Peyer's patch (tissue), 4 donors: ENCODE results near the gene CDON.

Source experiments
- POLR2A ChIP-seq, 2 donors: fragments of 450-650 bp; IDR thresholded peaks; one replicate each; pipeline ENCODE4 v1.5.1; 2017; ENCODE audit warnings: antibody characterized with exemption in 2 of 2, mild to moderate bottlenecking in 2 of 2, moderate library complexity in 2 of 2
- TF ChIP-seq, protein P1 (sequence below), 6 experiments: fragments of 450-650 bp in 4 of 6; fragments of 200-600 bp in 2 of 6; sonication (generic) in 1 of 6; IDR thresholded peaks; one replicate each; pipeline ENCODE4 v1.5.1; 2017 to 2019; ENCODE audit warnings: antibody characterized with exemption in 6 of 6, mild to moderate bottlenecking in 3 of 6, moderate library complexity in 1 of 6

DNA sequence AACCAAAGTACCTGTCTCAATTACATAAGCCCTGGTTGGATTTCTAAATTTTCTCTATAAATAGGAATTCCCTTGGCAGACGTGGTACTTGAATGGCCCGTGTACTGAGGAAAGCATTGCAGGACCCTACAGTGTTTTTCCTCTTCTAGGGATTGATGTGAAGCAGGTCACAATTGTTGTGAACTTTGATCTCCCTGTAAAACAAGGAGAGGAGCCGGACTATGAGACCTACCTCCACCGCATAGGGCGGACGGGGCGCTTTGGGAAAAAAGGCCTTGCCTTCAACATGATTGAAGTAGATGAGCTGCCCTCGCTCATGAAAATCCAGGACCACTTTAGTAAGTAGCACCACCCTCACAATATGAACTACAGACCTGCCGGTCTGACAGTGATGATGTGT, 141.6 kb downstream of the CDON start:
- TF ChIP-seq, protein P1, sequence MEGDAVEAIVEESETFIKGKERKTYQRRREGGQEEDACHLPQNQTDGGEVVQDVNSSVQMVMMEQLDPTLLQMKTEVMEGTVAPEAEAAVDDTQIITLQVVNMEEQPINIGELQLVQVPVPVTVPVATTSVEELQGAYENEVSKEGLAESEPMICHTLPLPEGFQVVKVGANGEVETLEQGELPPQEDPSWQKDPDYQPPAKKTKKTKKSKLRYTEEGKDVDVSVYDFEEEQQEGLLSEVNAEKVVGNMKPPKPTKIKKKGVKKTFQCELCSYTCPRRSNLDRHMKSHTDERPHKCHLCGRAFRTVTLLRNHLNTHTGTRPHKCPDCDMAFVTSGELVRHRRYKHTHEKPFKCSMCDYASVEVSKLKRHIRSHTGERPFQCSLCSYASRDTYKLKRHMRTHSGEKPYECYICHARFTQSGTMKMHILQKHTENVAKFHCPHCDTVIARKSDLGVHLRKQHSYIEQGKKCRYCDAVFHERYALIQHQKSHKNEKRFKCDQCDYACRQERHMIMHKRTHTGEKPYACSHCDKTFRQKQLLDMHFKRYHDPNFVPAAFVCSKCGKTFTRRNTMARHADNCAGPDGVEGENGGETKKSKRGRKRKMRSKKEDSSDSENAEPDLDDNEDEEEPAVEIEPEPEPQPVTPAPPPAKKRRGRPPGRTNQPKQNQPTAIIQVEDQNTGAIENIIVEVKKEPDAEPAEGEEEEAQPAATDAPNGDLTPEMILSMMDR (IDR thresholded peaks at IDR 0.05): no peak
- no peak for TF ChIP-seq POLR2A (IDR thresholded peaks at IDR 0.05)
